GM08714 (cell line): ENCODE data around the gene PRSS16.
A peak's percentile ranks its signal among the peaks of the same experiment; 100 is the strongest.

Source experiments
- H3K4me3 ChIP-seq: fragments of 200-500 bp; sonication (Bioruptor generic); 2 replicates; pipeline ENCODE4 v1.5.1; 2014; ENCODE audit warnings: mild to moderate bottlenecking, low read length, inconsistent platforms
- ZNF274 ChIP-seq: IDR thresholded peaks from 2 replicates; pipeline ENCODE4 v1.6.1; 2012; ENCODE audit warnings: mild to moderate bottlenecking, low read depth, low read length

Gene PRSS16

GRCh38 chr6:27286141-27286540 lies 38.6 kb downstream of the PRSS16 start:
- H3K4me3 ChIP-seq: no peak overlapping the region
- TF ChIP-seq ZNF274: no peak

- TF ChIP-seq ZNF274: no peak
- H3K4me3 ChIP-seq: peak overlapping the region; percentile 32
These were observed 40.2 kb downstream of the PRSS16 start for GRCh38 chr6:27287751-27288135.

- H3K4me3 ChIP-seq: peak overlapping the region; percentile 32
- TF ChIP-seq ZNF274: no peak
These were observed 40.9 kb downstream of the PRSS16 start for GRCh38 chr6:27288136-27289044.

GRCh38 chr6:27290065-27290849 lies 42.8 kb downstream of the PRSS16 start:
- peak overlapping the region; percentile 1 for H3K4me3 ChIP-seq
- TF ChIP-seq ZNF274: no peak

- H3K4me3 ChIP-seq: peak overlapping the region; percentile 1; the same call in 1 of the 2 replicates
- TF ChIP-seq ZNF274: no peak
These were observed 43.3 kb downstream of the PRSS16 start for GRCh38 chr6:27290850-27291208.

- peak overlapping the region; percentile 24 for H3K4me3 ChIP-seq
- TF ChIP-seq ZNF274: no peak
These were observed 46.1 kb downstream of the PRSS16 start for GRCh38 chr6:27293436-27294098.

- no peak for TF ChIP-seq ZNF274
- H3K4me3 ChIP-seq: peak overlapping the region; percentile 39
These were observed 46.9 kb downstream of the PRSS16 start for GRCh38 chr6:27294409-27294808.

- no peak for TF ChIP-seq ZNF274
- peak overlapping the region; percentile 26 for H3K4me3 ChIP-seq
These were observed 48.0 kb downstream of the PRSS16 start for GRCh38 chr6:27295301-27296079.

GRCh38 chr6:27296106-27296783 lies 48.7 kb downstream of the PRSS16 start:
- H3K4me3 ChIP-seq: peak overlapping the region; percentile 26
- TF ChIP-seq ZNF274: no peak

- no peak for TF ChIP-seq ZNF274
- peak overlapping the region; percentile 26 for H3K4me3 ChIP-seq
These were observed 50.0 kb downstream of the PRSS16 start for GRCh38 chr6:27297484-27297856.

- peak overlapping the region; percentile 26 for H3K4me3 ChIP-seq
These were observed 50.6 kb downstream of the PRSS16 start for GRCh38 chr6:27297857-27298730.

GRCh38 chr6:27303613-27304272 lies 56.2 kb downstream of the PRSS16 start:
- TF ChIP-seq ZNF274: no peak
- no peak overlapping the region for H3K4me3 ChIP-seq

More at GRCh38 chr6:27297857-27298730, 50.6 kb downstream of the PRSS16 start:
- TF ChIP-seq ZNF274: no peak
